Measurements from ENCODE around the gene PDSS2.

Gene PDSS2

DNA sequence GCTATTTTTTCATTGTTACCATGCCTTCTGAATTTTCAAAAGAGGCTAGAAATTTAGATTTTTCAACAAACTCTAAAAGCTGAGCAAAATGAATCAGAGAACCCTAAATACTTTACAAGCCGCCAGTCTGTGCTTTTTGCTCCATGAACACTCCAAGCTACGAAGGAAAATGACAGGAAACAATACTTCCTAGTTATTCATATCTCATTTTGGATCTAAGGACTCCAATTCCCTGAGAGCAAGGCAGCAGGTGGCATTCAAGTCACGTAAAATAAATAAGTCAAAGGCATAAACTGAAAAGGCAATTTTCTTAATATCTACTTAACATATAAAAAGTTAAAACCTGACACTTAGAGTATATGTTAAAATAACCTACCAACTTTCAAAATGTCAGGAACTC lies 50.6 kb downstream of the PDSS2 start:
- no peak overlapping the region for H3K27ac ChIP-seq (ENCODE audit: low read length)
- no peaks in the 10 kb centered on the region for H3K27me3 ChIP-seq (ENCODE audit: low read depth, low read length)
- no peaks in the 10 kb centered on the region for H3K4me1 ChIP-seq (ENCODE audit: low read length)
- TF ChIP-seq, protein P1, sequence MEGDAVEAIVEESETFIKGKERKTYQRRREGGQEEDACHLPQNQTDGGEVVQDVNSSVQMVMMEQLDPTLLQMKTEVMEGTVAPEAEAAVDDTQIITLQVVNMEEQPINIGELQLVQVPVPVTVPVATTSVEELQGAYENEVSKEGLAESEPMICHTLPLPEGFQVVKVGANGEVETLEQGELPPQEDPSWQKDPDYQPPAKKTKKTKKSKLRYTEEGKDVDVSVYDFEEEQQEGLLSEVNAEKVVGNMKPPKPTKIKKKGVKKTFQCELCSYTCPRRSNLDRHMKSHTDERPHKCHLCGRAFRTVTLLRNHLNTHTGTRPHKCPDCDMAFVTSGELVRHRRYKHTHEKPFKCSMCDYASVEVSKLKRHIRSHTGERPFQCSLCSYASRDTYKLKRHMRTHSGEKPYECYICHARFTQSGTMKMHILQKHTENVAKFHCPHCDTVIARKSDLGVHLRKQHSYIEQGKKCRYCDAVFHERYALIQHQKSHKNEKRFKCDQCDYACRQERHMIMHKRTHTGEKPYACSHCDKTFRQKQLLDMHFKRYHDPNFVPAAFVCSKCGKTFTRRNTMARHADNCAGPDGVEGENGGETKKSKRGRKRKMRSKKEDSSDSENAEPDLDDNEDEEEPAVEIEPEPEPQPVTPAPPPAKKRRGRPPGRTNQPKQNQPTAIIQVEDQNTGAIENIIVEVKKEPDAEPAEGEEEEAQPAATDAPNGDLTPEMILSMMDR (IDR thresholded peaks at IDR 0.05; ENCODE audit: low read depth, low read length) = no peak
- no peak for TF ChIP-seq EZH2phosphoT487 (IDR thresholded peaks at IDR 0.05; ENCODE audit: low read depth)
- H3K79me2 ChIP-seq (ENCODE audit: low read length) = no peaks in the 10 kb centered on the region
- no peak overlapping the region for H3K4me2 ChIP-seq (ENCODE audit: low read length)
- no peaks in the 10 kb centered on the region for H4K20me1 ChIP-seq (ENCODE audit: insufficient read depth, low read length)
- H2AFZ ChIP-seq (ENCODE audit: low read depth, low read length) = no peak overlapping the region
- no peak overlapping the region for H3K4me3 ChIP-seq (ENCODE audit: low read length)
- no peak overlapping the region for H3K9ac ChIP-seq (ENCODE audit: low read length)
- no peaks in the 10 kb centered on the region for H3K36me3 ChIP-seq (replicated peaks; ENCODE audit: low read depth, low read length)
- no peaks in the 10 kb centered on the region for H3K9me3 ChIP-seq (ENCODE audit: insufficient read depth, low read length)

DNA sequence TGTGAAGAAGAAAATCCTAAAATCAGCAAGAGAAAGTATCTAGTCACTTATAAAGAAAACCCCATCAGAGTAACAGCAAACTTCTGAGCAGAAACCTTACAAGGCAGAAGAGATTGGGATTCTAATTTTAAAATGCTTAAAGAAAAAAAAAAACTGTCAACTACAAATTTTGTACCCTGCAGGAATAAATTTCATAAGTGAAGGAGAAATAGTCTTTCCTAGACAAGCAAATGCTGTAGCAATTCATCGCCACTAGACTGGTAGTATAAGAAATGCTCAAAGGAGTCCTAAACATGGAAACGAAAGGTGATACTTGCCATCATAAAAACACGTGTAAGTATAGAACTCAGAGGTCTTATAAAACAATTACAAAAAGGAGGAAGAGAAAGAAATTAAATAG lies 54.4 kb downstream of the PDSS2 start:
- no peaks in the 10 kb centered on the region for H3K27me3 ChIP-seq (ENCODE audit: low read depth, low read length)
- H3K4me1 ChIP-seq (ENCODE audit: low read length) = no peaks in the 10 kb centered on the region
- H3K9ac ChIP-seq (ENCODE audit: low read length) = no peak overlapping the region
- TF ChIP-seq, protein P1 (IDR thresholded peaks at IDR 0.05; ENCODE audit: low read depth, low read length) = no peak
- no peak for TF ChIP-seq EZH2phosphoT487 (IDR thresholded peaks at IDR 0.05; ENCODE audit: low read depth)
- H2AFZ ChIP-seq (ENCODE audit: low read depth, low read length) = no peak overlapping the region
- H3K9me3 ChIP-seq (ENCODE audit: insufficient read depth, low read length) = 0 out of 2 replicates have a peak, but pooled peaks cover 3% of the 10 kb centered on the region
- H3K27ac ChIP-seq (ENCODE audit: low read length) = no peak overlapping the region
- H3K4me2 ChIP-seq (ENCODE audit: low read length) = no peak overlapping the region
- H4K20me1 ChIP-seq (ENCODE audit: insufficient read depth, low read length) = no peaks in the 10 kb centered on the region
- H3K36me3 ChIP-seq (replicated peaks; ENCODE audit: low read depth, low read length) = peaks cover 3% of the 10 kb centered on the region
- H3K79me2 ChIP-seq (ENCODE audit: low read length) = no peaks in the 10 kb centered on the region
- no peak overlapping the region for H3K4me3 ChIP-seq (ENCODE audit: low read length)

DNA sequence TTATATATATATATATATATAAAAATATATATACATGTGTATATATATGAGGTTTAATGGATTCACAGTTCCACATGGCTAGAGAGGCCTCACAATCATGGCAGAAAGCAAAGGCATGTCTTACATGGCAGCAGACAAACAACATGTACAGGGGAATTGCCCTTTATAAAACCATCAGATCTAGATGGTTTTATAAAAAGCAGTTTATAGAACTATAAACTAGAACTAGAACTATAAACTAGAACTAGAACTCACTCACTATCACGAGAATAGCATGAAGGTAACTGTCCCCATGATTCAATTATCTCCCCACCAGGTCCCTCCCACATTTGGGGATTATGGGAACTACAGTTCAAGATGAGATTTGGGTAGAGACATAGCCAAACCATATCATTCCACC lies 56.8 kb downstream of the PDSS2 start:
- Histone ChIP-seq H3K27me3 (ENCODE audit: low read depth, low read length) (no peaks in the 10 kb centered on the region), H3K4me1 (ENCODE audit: low read length) (no peaks in the 10 kb centered on the region), H2AFZ (ENCODE audit: low read depth, low read length) (no peak overlapping the region), H3K9ac (ENCODE audit: low read length) (no peak overlapping the region), H3K4me2 (ENCODE audit: low read length) (no peak overlapping the region), H3K27ac (ENCODE audit: low read length) (no peak overlapping the region), H3K79me2 (ENCODE audit: low read length) (no peaks in the 10 kb centered on the region), H3K4me3 (ENCODE audit: low read length) (no peak overlapping the region), H3K9me3 (ENCODE audit: insufficient read depth, low read length) (0 out of 2 replicates have a peak, but pooled peaks cover 3% of the 10 kb centered on the region), H3K36me3 (replicated peaks; ENCODE audit: low read depth, low read length) (peaks cover 3% of the 10 kb centered on the region), H4K20me1 (ENCODE audit: insufficient read depth, low read length) (no peaks in the 10 kb centered on the region)
- TF ChIP-seq, protein P1 (IDR thresholded peaks at IDR 0.05; ENCODE audit: low read depth, low read length) = no peak
- no peak for TF ChIP-seq EZH2phosphoT487 (IDR thresholded peaks at IDR 0.05; ENCODE audit: low read depth)

DNA sequence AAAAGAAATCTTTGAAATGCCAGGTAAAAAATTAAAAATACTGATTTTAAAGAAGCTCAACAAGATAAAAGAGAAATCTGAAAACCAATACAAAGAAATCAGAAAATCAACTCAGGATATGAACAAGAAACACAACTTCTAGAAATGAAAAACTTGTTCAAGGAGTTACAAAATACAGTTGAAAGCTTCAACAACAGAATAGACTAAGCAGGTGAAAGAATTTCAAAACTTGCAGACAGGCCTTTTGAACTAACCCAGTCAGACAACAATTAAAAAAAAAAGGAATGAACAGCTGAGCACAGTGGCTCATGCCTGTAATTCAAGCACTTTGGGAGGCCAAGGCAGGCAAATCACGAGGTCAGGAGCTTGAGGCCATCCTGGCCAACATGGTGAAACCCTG lies 57.8 kb downstream of the PDSS2 start:
- no peak overlapping the region for H2AFZ ChIP-seq (ENCODE audit: low read depth, low read length)
- H3K4me3 ChIP-seq (ENCODE audit: low read length) = no peak overlapping the region
- H4K20me1 ChIP-seq (ENCODE audit: insufficient read depth, low read length) = no peaks in the 10 kb centered on the region
- no peaks in the 10 kb centered on the region for H3K4me1 ChIP-seq (ENCODE audit: low read length)
- H3K36me3 ChIP-seq (replicated peaks; ENCODE audit: low read depth, low read length) = peaks cover 3% of the 10 kb centered on the region
- no peak overlapping the region for H3K9ac ChIP-seq (ENCODE audit: low read length)
- no peak overlapping the region for H3K4me2 ChIP-seq (ENCODE audit: low read length)
- no peak for TF ChIP-seq EZH2phosphoT487 (IDR thresholded peaks at IDR 0.05; ENCODE audit: low read depth)
- TF ChIP-seq, protein P1 (IDR thresholded peaks at IDR 0.05; ENCODE audit: low read depth, low read length) = no peak
- H3K27me3 ChIP-seq (ENCODE audit: low read depth, low read length) = no peaks in the 10 kb centered on the region
- H3K27ac ChIP-seq (ENCODE audit: low read length) = no peak overlapping the region
- H3K79me2 ChIP-seq (ENCODE audit: low read length) = no peaks in the 10 kb centered on the region
- H3K9me3 ChIP-seq (ENCODE audit: insufficient read depth, low read length) = 0 out of 2 replicates have a peak, but pooled peaks cover 3% of the 10 kb centered on the region
